ENCODE measurements around the gene CA10. TPM values are rescaled to one million over a fixed set of nuclear protein-coding genes. Genes with fewer than 3 reads are reported as not detected.

Gene CA10
- polyA plus RNA-seq, 2 donors, result 0.06 TPM; not detected in 1

DNA sequence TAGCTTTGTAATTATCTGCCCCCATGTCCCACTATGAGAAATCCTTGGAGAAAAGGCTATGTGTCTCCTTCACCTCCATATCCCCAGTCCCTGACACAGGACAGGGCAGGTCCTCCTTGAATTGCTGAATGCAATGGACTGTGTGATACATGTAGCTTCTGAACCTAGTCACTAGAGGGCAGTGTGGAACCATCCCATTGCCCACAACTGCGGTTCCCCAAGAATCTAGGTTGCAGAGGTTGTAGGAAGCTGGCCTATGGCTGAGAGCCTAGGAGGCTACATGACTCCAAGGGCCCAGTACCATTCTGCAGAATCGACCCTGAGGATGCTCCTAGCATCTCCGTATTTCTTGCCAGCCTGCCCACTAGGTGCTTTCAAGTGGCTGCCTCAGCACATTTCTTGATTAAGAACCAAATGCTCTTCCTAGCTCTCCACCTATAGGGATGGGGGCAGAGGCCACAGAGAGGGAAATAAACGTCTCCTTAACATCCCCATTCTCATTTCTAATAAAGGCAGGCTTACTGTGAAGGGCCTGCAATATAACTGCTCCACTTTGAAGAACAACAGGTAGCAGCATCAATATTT, 394.0 kb downstream of the CA10 start:
- 3 to 7% methylated on average over 4 of the region's 4 CpGs for WGBS, 2 donors
- H3K9me3 ChIP-seq (ENCODE audit: control insufficient read depth in 2 of 2, insufficient read depth in 1 of 2, low read depth in 1 of 2, low read length in 1 of 2), result no peaks in the 10 kb centered on the region

DNA sequence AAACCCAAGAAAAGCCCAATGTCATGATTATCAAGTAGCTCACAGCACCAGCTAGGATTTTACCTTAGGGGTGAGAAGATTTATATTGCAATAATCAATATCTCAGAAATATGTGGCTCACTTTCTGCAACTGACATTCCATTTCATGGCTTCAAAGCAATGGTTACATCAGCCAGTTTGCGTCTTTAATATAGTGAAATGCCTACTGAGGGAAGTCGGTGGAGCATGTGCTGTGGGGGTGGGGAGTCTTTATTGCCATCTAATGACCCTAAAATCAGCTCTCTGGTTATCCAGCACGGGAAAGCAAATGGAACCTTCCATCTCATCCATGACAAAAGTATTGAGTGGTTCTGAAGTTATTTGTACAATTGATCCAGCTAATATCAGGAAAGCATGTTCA, 395.5 kb downstream of the CA10 start:
- Histone ChIP-seq H3K4me3 (ENCODE audit: low read depth in 1 of 2, low read length in 2 of 2) (no peak overlapping the region), H3K27ac (ENCODE audit: low read depth in 2 of 2, low read length in 1 of 2) (no peak overlapping the region), H3K27me3 (ENCODE audit: control insufficient read depth in 1 of 2, insufficient read depth in 2 of 2, low read length in 2 of 2) (no peaks in the 10 kb centered on the region), H3K36me3 (ENCODE audit: control insufficient read depth in 2 of 2, insufficient read depth in 2 of 2, low read length in 1 of 2) (no peaks in the 10 kb centered on the region), H3K9me3 (ENCODE audit: control insufficient read depth in 2 of 2, insufficient read depth in 1 of 2, low read depth in 1 of 2, low read length in 1 of 2) (no peaks in the 10 kb centered on the region), H3K4me1 (ENCODE audit: control insufficient read depth in 2 of 2, insufficient read depth in 2 of 2, low read length in 1 of 2) (no peaks in the 10 kb centered on the region)
- WGBS, 2 donors, result 56 to 61% methylated on average over 3 of the region's 3 CpGs

More for the DNA sequence above, 394.0 kb downstream of the CA10 start:
- no peaks in the 10 kb centered on the region for H3K4me1 ChIP-seq (ENCODE audit: control insufficient read depth in 2 of 2, insufficient read depth in 2 of 2, low read length in 1 of 2)
- H3K27ac ChIP-seq (ENCODE audit: low read depth in 2 of 2, low read length in 1 of 2), result no peak overlapping the region
- H3K36me3 ChIP-seq (ENCODE audit: control insufficient read depth in 2 of 2, insufficient read depth in 2 of 2, low read length in 1 of 2), result no peaks in the 10 kb centered on the region
- no peaks in the 10 kb centered on the region for H3K27me3 ChIP-seq (ENCODE audit: control insufficient read depth in 1 of 2, insufficient read depth in 2 of 2, low read length in 2 of 2)
- no peak overlapping the region for H3K4me3 ChIP-seq (ENCODE audit: low read depth in 1 of 2, low read length in 2 of 2)

DNA sequence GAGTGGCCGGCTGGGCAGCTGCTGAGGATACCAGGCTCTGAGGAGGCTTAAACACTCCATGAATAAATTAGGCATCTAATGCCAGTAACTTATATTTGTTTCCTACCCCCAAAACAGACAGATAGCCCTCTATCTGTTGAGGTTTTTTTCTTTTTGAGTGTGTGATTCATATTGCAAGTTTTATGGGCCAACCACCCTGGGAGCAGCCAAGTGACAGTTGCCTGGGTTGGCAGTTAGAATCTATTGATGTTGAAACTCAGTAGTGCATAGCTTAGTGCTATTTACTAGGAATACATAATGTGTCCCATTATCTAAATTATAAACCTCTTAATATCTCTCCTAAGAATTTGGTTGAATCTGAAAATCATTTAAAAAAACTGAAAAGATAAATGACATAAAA, 397.4 kb downstream of the CA10 start:
- Histone ChIP-seq H3K27me3 (ENCODE audit: control insufficient read depth in 1 of 2, insufficient read depth in 2 of 2, low read length in 2 of 2) (no peaks in the 10 kb centered on the region), H3K4me3 (ENCODE audit: low read depth in 1 of 2, low read length in 2 of 2) (no peak overlapping the region), H3K9me3 (ENCODE audit: control insufficient read depth in 2 of 2, insufficient read depth in 1 of 2, low read depth in 1 of 2, low read length in 1 of 2) (no peaks in the 10 kb centered on the region), H3K27ac (ENCODE audit: low read depth in 2 of 2, low read length in 1 of 2) (no peak overlapping the region), H3K4me1 (ENCODE audit: control insufficient read depth in 2 of 2, insufficient read depth in 2 of 2, low read length in 1 of 2) (no peaks in the 10 kb centered on the region), H3K36me3 (ENCODE audit: control insufficient read depth in 2 of 2, insufficient read depth in 2 of 2, low read length in 1 of 2) (no peaks in the 10 kb centered on the region)
- WGBS, 2 donors, result 62 to 79% methylated on average over 1 of the region's 1 CpG

DNA sequence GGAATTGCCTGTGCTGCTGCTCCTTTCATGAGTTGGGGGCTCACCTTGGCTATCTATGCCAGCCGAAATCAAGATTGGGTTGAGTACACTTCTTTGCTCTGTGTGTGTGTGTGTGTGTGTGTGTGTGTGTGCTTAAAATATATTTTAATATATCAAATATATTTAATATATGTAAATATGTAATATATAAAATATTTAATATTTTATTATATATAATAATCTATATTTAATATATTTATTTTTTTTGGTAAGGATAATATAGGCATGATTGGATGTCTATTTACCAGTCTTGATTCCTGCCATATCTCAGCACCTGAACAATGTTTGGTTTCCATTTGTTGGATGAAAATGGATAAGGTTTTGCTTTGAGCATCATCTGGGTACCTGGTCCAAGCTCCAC, 399.3 kb downstream of the CA10 start:
- Histone ChIP-seq H3K27ac (ENCODE audit: low read depth in 2 of 2, low read length in 1 of 2) (no peak overlapping the region), H3K27me3 (ENCODE audit: control insufficient read depth in 1 of 2, insufficient read depth in 2 of 2, low read length in 2 of 2) (no peaks in the 10 kb centered on the region), H3K4me1 (ENCODE audit: control insufficient read depth in 2 of 2, insufficient read depth in 2 of 2, low read length in 1 of 2) (no peaks in the 10 kb centered on the region), H3K4me3 (ENCODE audit: low read depth in 1 of 2, low read length in 2 of 2) (no peak overlapping the region), H3K9me3 (ENCODE audit: control insufficient read depth in 2 of 2, insufficient read depth in 1 of 2, low read depth in 1 of 2, low read length in 1 of 2) (no peaks in the 10 kb centered on the region), H3K36me3 (ENCODE audit: control insufficient read depth in 2 of 2, insufficient read depth in 2 of 2, low read length in 1 of 2) (no peaks in the 10 kb centered on the region)
- 89 to 94% methylated on average over 1 of the region's 1 CpG for WGBS, 2 donors

DNA sequence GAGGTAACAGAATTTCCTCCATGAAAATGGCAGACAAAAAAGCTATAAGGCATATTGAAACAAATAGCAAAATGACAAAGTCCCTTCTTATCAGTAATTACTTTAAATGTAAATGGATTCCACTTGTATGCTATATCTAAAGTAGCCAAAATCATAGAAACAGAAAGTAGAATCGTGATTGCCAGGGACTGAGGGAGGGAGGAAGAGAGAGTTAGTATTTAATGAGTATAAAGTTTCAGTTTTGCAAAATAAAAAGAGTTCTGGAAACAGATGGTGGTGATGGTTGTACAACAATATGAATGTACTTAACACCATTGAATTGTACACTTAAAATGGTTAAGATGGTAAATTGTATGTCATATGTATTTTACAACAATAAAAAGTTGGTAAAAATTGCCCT, 407.4 kb downstream of the CA10 start:
- H3K27ac ChIP-seq (ENCODE audit: low read depth in 2 of 2, low read length in 1 of 2), result no peak overlapping the region
- H3K9me3 ChIP-seq (ENCODE audit: control insufficient read depth in 2 of 2, insufficient read depth in 1 of 2, low read depth in 1 of 2, low read length in 1 of 2), result no peaks in the 10 kb centered on the region
- 50 to 61% methylated on average over 1 of the region's 1 CpG for WGBS, 2 donors
- H3K36me3 ChIP-seq (ENCODE audit: control insufficient read depth in 2 of 2, insufficient read depth in 2 of 2, low read length in 1 of 2), result no peaks in the 10 kb centered on the region
- H3K4me3 ChIP-seq (ENCODE audit: low read depth in 1 of 2, low read length in 2 of 2), result no peak overlapping the region
- no peaks in the 10 kb centered on the region for H3K27me3 ChIP-seq (ENCODE audit: control insufficient read depth in 1 of 2, insufficient read depth in 2 of 2, low read length in 2 of 2)
- H3K4me1 ChIP-seq (ENCODE audit: control insufficient read depth in 2 of 2, insufficient read depth in 2 of 2, low read length in 1 of 2), result no peaks in the 10 kb centered on the region

DNA sequence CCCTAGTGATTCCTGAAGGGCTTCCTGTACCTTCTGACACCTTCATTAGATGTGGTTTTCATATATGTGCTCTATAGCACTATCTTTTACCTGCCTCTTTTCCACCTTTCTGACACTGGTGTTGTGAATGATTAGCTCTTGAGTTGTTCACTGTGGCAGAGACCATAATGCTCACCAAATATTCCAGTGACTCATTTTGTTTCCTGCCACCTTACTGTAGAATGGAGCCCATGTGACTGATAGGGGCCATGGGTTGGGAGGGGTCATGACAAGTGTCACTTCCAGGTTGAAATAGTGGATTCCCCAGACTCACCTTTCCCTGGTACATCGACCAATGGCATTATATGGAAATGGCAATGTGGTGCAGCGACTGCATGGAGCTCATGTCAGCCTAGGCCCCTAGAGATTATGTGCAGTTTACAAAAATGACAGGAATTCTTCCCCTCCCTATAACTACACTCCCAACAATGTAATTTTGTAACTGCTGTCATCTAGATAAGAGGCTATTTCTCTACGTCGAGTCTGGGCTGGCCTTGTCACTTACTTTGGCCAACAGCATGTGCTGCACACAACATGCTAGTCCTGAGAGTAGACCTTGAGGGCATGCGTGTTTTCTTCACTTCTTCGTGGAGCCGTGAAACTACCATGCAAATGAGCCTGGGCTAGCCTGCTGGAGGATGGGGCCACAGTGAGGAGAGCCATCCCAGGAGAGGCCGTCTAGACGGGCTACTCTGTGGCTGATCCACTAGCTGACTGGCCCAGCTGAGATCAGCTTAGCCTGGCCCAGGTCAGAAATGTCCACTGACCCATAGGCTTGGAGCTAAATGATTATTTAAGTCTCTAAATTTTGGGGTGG, 409.5 kb downstream of the CA10 start:
- 79 to 87% methylated on average over 9 of the region's 9 CpGs for WGBS, 2 donors
- no peaks in the 10 kb centered on the region for H3K27me3 ChIP-seq (ENCODE audit: control insufficient read depth in 1 of 2, insufficient read depth in 2 of 2, low read length in 2 of 2)

DNA sequence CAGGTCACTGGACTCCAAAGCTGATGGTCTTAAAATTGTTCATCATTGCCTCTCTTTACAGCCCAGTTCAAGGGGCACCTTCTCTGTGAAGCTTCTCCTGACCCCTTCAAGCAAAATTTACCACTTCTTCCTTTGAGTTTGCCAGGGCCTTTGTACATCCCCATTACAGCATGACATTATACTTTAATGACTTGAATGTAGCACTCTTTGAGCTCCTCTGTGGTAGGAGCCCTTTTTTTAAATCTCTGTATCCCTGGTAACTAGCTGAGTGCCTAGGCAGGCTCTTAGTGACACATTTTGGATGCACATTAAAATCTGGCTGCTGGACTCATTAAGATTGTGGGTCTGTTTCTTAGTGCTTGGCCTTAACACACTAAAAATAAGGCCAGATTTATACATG, 412.1 kb downstream of the CA10 start:
- Histone ChIP-seq H3K27me3 (ENCODE audit: control insufficient read depth in 1 of 2, insufficient read depth in 2 of 2, low read length in 2 of 2) (no peaks in the 10 kb centered on the region), H3K27ac (ENCODE audit: low read depth in 2 of 2, low read length in 1 of 2) (no peak overlapping the region), H3K4me1 (ENCODE audit: control insufficient read depth in 2 of 2, insufficient read depth in 2 of 2, low read length in 1 of 2) (no peaks in the 10 kb centered on the region)

More for the DNA sequence above, 409.5 kb downstream of the CA10 start:
- Histone ChIP-seq H3K4me3 (ENCODE audit: low read depth in 1 of 2, low read length in 2 of 2) (no peak overlapping the region), H3K9me3 (ENCODE audit: control insufficient read depth in 2 of 2, insufficient read depth in 1 of 2, low read depth in 1 of 2, low read length in 1 of 2) (no peaks in the 10 kb centered on the region), H3K27ac (ENCODE audit: low read depth in 2 of 2, low read length in 1 of 2) (no peak overlapping the region), H3K4me1 (ENCODE audit: control insufficient read depth in 2 of 2, insufficient read depth in 2 of 2, low read length in 1 of 2) (no peaks in the 10 kb centered on the region), H3K36me3 (ENCODE audit: control insufficient read depth in 2 of 2, insufficient read depth in 2 of 2, low read length in 1 of 2) (no peaks in the 10 kb centered on the region)

DNA sequence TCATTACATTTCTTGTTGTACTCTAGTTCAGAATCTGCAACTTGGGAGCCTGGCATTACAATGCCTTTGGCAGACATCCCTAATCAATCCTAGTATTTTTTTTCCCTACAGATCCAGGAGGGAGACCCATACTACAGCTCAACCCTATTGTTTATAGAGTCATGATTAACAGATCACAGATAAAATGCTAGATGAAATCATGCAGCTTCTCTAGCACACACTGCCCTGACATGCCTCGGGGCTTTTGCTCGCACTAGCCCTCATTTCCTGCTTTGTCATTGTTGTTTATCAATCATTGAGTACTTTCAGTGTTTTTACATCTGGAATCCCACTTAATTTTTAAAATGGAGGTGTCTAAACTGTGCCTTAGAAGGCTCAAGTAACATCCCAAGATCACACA, 412.5 kb downstream of the CA10 start:
- WGBS, 2 donors, result 13 to 26% methylated on average over 2 of the region's 2 CpGs
- Histone ChIP-seq H3K9me3 (ENCODE audit: control insufficient read depth in 2 of 2, insufficient read depth in 1 of 2, low read depth in 1 of 2, low read length in 1 of 2) (no peaks in the 10 kb centered on the region), H3K4me1 (ENCODE audit: control insufficient read depth in 2 of 2, insufficient read depth in 2 of 2, low read length in 1 of 2) (no peaks in the 10 kb centered on the region), H3K4me3 (ENCODE audit: low read depth in 1 of 2, low read length in 2 of 2) (no peak overlapping the region), H3K27me3 (ENCODE audit: control insufficient read depth in 1 of 2, insufficient read depth in 2 of 2, low read length in 2 of 2) (no peaks in the 10 kb centered on the region), H3K36me3 (ENCODE audit: control insufficient read depth in 2 of 2, insufficient read depth in 2 of 2, low read length in 1 of 2) (no peaks in the 10 kb centered on the region), H3K27ac (ENCODE audit: low read depth in 2 of 2, low read length in 1 of 2) (no peak overlapping the region)

More for the DNA sequence above, 412.1 kb downstream of the CA10 start:
- Histone ChIP-seq H3K9me3 (ENCODE audit: control insufficient read depth in 2 of 2, insufficient read depth in 1 of 2, low read depth in 1 of 2, low read length in 1 of 2) (no peaks in the 10 kb centered on the region), H3K4me3 (ENCODE audit: low read depth in 1 of 2, low read length in 2 of 2) (no peak overlapping the region), H3K36me3 (ENCODE audit: control insufficient read depth in 2 of 2, insufficient read depth in 2 of 2, low read length in 1 of 2) (no peaks in the 10 kb centered on the region)

DNA sequence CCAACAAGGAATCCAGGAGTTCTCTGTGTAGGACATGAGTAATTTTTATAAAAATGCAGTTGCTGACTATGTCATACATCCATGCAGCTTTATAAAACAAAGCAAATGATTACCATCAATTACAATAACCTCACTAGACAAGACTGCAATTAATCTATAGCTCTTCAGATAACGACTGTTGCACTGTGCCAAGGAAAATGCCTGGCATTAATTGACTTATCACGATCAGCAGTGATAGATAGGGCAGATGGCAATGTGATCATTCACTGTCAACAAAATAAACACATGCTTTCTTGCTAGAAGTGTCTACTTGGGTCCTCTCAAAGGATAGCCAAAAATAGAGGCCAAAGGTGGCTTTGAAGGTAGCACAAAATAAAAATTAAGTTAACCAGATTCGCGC, 415.0 kb downstream of the CA10 start:
- H3K27me3 ChIP-seq (ENCODE audit: control insufficient read depth in 1 of 2, insufficient read depth in 2 of 2, low read length in 2 of 2), result no peaks in the 10 kb centered on the region
- no peaks in the 10 kb centered on the region for H3K36me3 ChIP-seq (ENCODE audit: control insufficient read depth in 2 of 2, insufficient read depth in 2 of 2, low read length in 1 of 2)
- no peak overlapping the region for H3K4me3 ChIP-seq (ENCODE audit: low read depth in 1 of 2, low read length in 2 of 2)
- no peaks in the 10 kb centered on the region for H3K9me3 ChIP-seq (ENCODE audit: control insufficient read depth in 2 of 2, insufficient read depth in 1 of 2, low read depth in 1 of 2, low read length in 1 of 2)
- no peak overlapping the region for H3K27ac ChIP-seq (ENCODE audit: low read depth in 2 of 2, low read length in 1 of 2)
- 70 to 73% methylated on average over 4 of the region's 4 CpGs for WGBS, 2 donors
- H3K4me1 ChIP-seq (ENCODE audit: control insufficient read depth in 2 of 2, insufficient read depth in 2 of 2, low read length in 1 of 2), result no peaks in the 10 kb centered on the region

DNA sequence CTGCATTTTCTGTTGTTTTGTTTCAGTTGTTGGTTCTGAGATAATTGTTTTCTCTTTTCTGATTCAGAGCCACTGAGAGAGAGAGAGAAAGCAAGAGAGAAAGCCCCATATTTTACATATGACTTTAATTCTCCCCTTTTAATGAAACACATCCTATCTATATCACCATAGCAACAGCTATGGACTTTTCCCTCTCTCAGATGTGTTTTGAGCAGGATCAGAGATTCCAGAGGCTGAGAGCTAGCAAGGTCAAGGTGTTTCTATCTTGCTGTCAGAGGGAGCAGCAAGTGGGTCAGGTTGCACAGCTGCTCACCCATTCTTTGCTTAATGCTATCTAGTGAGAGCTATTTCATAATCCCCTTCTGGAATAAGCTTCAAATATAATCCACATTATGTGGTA, 415.9 kb downstream of the CA10 start:
- Histone ChIP-seq H3K27ac (ENCODE audit: low read depth in 2 of 2, low read length in 1 of 2) (no peak overlapping the region), H3K4me3 (ENCODE audit: low read depth in 1 of 2, low read length in 2 of 2) (no peak overlapping the region), H3K27me3 (ENCODE audit: control insufficient read depth in 1 of 2, insufficient read depth in 2 of 2, low read length in 2 of 2) (no peaks in the 10 kb centered on the region), H3K4me1 (ENCODE audit: control insufficient read depth in 2 of 2, insufficient read depth in 2 of 2, low read length in 1 of 2) (no peaks in the 10 kb centered on the region), H3K36me3 (ENCODE audit: control insufficient read depth in 2 of 2, insufficient read depth in 2 of 2, low read length in 1 of 2) (no peaks in the 10 kb centered on the region), H3K9me3 (ENCODE audit: control insufficient read depth in 2 of 2, insufficient read depth in 1 of 2, low read depth in 1 of 2, low read length in 1 of 2) (no peaks in the 10 kb centered on the region)
